NCI-H524 treated with DMSO at 0.1 percent for 48 hours (cell line): ENCODE results near the gene BTG2.

Experiments used
- DNase-seq: peaks from one replicate; lab custom pipeline; 2025; lab: John Stamatoyannopoulos, UW

BTG2 gene

GRCh38 chr1:203276408-203276807 is 28.9 kb upstream of the BTG2 start:
- no peak for DNase-seq

GRCh38 chr1:203276916-203277545 is 28.3 kb upstream of the BTG2 start:
- DNase-seq, result no peak

GRCh38 chr1:203278082-203278884 is 27.0 kb upstream of the BTG2 start:
- no peak for DNase-seq

- DNase-seq, result no peak
Observed at GRCh38 chr1:203278885-203279406, 26.4 kb upstream of the BTG2 start.

- no peak for DNase-seq
Observed at GRCh38 chr1:203280061-203280460, 25.3 kb upstream of the BTG2 start.

- DNase-seq, result no peak
Observed at GRCh38 chr1:203281033-203281432, 24.3 kb upstream of the BTG2 start.

GRCh38 chr1:203281851-203282661 is 23.3 kb upstream of the BTG2 start:
- DNase-seq, result no peak

- DNase-seq, result peak; percentile 79
Observed at GRCh38 chr1:203282720-203283542, 22.4 kb upstream of the BTG2 start.

- no peak for DNase-seq
Observed at GRCh38 chr1:203283597-203283996, 21.7 kb upstream of the BTG2 start.

GRCh38 chr1:203284411-203285123 is 20.8 kb upstream of the BTG2 start:
- no peak for DNase-seq

GRCh38 chr1:203286161-203286984 is 18.9 kb upstream of the BTG2 start:
- no peak for DNase-seq

GRCh38 chr1:203287109-203287893 is 18.0 kb upstream of the BTG2 start:
- DNase-seq, result peak; percentile 32

- DNase-seq, result no peak
Observed at GRCh38 chr1:203287898-203288297, 17.4 kb upstream of the BTG2 start.

GRCh38 chr1:203288400-203288799 is 16.9 kb upstream of the BTG2 start:
- DNase-seq, result peak; percentile 18

- DNase-seq, result no peak
Observed at GRCh38 chr1:203289281-203289981, 15.9 kb upstream of the BTG2 start.

GRCh38 chr1:203289982-203290260 is 15.4 kb upstream of the BTG2 start:
- no peak for DNase-seq

GRCh38 chr1:203290261-203291089 is 14.8 kb upstream of the BTG2 start:
- DNase-seq, result peak; percentile 86
